Testis (tissue), 3 donors: ENCODE measurements around the gene SHANK2. TPM values are rescaled to one million over a fixed set of nuclear protein-coding genes. Genes with fewer than 3 reads are reported as not detected.

Experiments used
- DNase-seq: peaks from one replicate; pipeline ENCODE4 v3.0.0-alpha.2; 2019
- H3K27ac ChIP-seq, 2 donors: fragments of 200-600 bp; sonication (generic); one replicate each; pipeline ENCODE4 v1.5.1; 2019
- H3K27me3 ChIP-seq: fragments of 200-600 bp; sonication (generic); one replicate; pipeline ENCODE4 v1.5.1; 2019
- H3K36me3 ChIP-seq: fragments of 200-600 bp; sonication (generic); one replicate; pipeline ENCODE4 v1.5.1; 2017; ENCODE audit warnings: low read depth; ENCODE audit errors: missing control alignments
- H3K4me1 ChIP-seq: fragments of 200-600 bp; sonication (generic); one replicate; pipeline ENCODE4 v1.5.1; 2019
- H3K4me3 ChIP-seq, 2 donors: fragments of 200-600 bp; sonication (generic); one replicate each; pipeline ENCODE4 v1.5.1; 2017 to 2019
- H3K9me3 ChIP-seq: fragments of 200-600 bp; sonication (generic); one replicate; pipeline ENCODE4 v1.5.1; 2017
- POLR2A ChIP-seq: fragments of 450-650 bp; IDR thresholded peaks from one replicate; pipeline ENCODE4 v1.6.1; 2017; ENCODE audit warnings: antibody characterized with exemption, mild to moderate bottlenecking, moderate library complexity
- WGBS, 2 donors: methylation state at CpG; one replicate each; pipeline ENCODE4 v1.1.5; 2018; 5-methylcytosine and 5-hydroxymethylcytosine counted together
- intact Hi-C: fragments of 100-400 bp; cut with DNase I; formaldehyde crosslinking; loops from one replicate; pipeline ENCODE4 v1.15.1; 2023; ENCODE audit warnings: low total_unique reads
- polyA plus RNA-seq: library from polyadenylated mRNA; stranded (reverse); fragments of 350-450 nt; fragmentation: Illumina TruSeq; extraction: RNeasy Lipid Tissue Mini Kit (QIAGEN cat#74804); gene quantifications from one replicate; pipeline ENCODE4 v1.2.3, GENCODE V29; 2014; ENCODE audit warnings: low read depth, low replicate concordance; ENCODE audit not compliant: insufficient read depth
- total RNA-seq, 2 donors: library from RNA; depleted of rRNA; stranded (reverse); fragments of >200 nt; gene quantifications; one replicate each; pipeline ENCODE4 v1.2.3, GENCODE V29; 2016
- TF ChIP-seq, protein P1 (sequence below), 3 experiments: fragments of 450-650 bp in 2 of 3; fragments of 200-600 bp in 1 of 3; sonication (generic) in 1 of 3; IDR thresholded peaks; one replicate each; pipeline ENCODE4 v1.5.1; 2016 to 2019; ENCODE audit warnings: antibody characterized with exemption in 3 of 3, mild to moderate bottlenecking in 2 of 3, moderate library complexity in 1 of 3

Gene SHANK2
- total and polyA plus RNA-seq, 3 donors from 2014 or later: 4.3 to 13.9 (median 8.0) TPM

DNA sequence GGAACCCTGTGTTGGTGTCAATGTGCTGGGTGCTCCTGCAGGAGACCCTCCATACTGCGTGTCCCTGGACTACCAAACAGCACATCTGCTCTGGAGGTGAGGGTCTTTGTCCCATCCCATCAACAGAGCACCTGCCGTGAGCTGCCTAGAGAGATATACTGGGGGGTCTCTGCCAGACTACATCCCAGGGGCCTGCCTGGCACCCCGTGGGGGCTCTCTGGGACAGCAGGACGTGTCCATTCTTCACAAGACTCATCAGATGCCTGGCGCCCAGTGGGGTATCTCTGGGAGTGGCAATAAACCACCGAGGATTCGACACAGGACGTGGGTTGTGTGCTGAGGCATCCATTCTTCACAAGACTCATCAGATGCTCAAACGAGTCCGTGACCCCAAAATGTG, 42.7 kb downstream of the SHANK2 start:
- 92 to 95% methylated on average over 6 to 10 of the region's 10 CpGs for WGBS, 2 donors
- Histone ChIP-seq H3K9me3 (no peaks in the 10 kb centered on the region), H3K4me1 (no peaks in the 10 kb centered on the region), H3K27me3 (no peaks in the 10 kb centered on the region), H3K4me3 (no peak overlapping the region), H3K27ac (no peak overlapping the region), H3K36me3 (no peaks in the 10 kb centered on the region)
- TF ChIP-seq, protein P1, sequence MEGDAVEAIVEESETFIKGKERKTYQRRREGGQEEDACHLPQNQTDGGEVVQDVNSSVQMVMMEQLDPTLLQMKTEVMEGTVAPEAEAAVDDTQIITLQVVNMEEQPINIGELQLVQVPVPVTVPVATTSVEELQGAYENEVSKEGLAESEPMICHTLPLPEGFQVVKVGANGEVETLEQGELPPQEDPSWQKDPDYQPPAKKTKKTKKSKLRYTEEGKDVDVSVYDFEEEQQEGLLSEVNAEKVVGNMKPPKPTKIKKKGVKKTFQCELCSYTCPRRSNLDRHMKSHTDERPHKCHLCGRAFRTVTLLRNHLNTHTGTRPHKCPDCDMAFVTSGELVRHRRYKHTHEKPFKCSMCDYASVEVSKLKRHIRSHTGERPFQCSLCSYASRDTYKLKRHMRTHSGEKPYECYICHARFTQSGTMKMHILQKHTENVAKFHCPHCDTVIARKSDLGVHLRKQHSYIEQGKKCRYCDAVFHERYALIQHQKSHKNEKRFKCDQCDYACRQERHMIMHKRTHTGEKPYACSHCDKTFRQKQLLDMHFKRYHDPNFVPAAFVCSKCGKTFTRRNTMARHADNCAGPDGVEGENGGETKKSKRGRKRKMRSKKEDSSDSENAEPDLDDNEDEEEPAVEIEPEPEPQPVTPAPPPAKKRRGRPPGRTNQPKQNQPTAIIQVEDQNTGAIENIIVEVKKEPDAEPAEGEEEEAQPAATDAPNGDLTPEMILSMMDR (IDR thresholded peaks at IDR 0.05): no peak
- TF ChIP-seq POLR2A: no peak
- intact Hi-C loops: no loop called here
- no peak for DNase-seq

DNA sequence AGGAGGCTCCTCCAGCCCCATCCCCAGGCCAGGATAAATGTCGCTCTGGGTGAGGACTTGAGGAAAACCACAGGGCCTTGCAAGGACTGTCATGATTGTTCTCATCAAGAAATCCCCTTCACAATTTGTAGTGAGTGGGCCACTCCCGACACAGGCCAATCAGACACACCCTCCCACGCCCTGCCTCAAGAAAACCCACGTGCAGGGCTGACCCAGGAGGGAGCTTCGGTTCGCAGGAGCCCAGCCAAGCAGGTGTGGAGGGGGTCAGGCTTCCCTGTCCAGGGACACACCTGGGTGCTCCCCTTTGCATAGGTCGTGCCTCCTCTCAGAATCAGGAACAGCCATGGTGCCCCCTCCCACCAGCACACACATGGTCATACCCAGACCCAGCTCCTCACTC, 43.2 kb downstream of the SHANK2 start:
- intact Hi-C loops: no loop called here
- WGBS, 2 donors: 92% methylated on average over 5 to 7 of the region's 7 CpGs
- no peak for DNase-seq

GRCh38 chr11:71208011-71208774, 44.2 kb downstream of the SHANK2 start:
- H3K36me3 ChIP-seq: no peaks in the 10 kb centered on the region
- 91 to 98% methylated on average over 4 to 9 of the region's 9 CpGs for WGBS, 2 donors
- intact Hi-C loops: no loop called here
- DNase-seq: no peak
- no peaks in the 10 kb centered on the region for H3K27me3 ChIP-seq
- H3K4me1 ChIP-seq: no peaks in the 10 kb centered on the region
- no peaks in the 10 kb centered on the region for H3K9me3 ChIP-seq
- no peak overlapping the region for H3K27ac ChIP-seq
- H3K4me3 ChIP-seq: no peak overlapping the region
- TF ChIP-seq, protein P1 (IDR thresholded peaks at IDR 0.05): no peak
- no peak for TF ChIP-seq POLR2A

More for the DNA sequence above, 43.2 kb downstream of the SHANK2 start:
- Histone ChIP-seq H3K4me1 (no peaks in the 10 kb centered on the region), H3K27me3 (no peaks in the 10 kb centered on the region), H3K36me3 (no peaks in the 10 kb centered on the region), H3K9me3 (no peaks in the 10 kb centered on the region), H3K4me3 (no peak overlapping the region), H3K27ac (no peak overlapping the region)
- no peak for TF ChIP-seq POLR2A
- TF ChIP-seq, protein P1 (IDR thresholded peaks at IDR 0.05): no peak

DNA sequence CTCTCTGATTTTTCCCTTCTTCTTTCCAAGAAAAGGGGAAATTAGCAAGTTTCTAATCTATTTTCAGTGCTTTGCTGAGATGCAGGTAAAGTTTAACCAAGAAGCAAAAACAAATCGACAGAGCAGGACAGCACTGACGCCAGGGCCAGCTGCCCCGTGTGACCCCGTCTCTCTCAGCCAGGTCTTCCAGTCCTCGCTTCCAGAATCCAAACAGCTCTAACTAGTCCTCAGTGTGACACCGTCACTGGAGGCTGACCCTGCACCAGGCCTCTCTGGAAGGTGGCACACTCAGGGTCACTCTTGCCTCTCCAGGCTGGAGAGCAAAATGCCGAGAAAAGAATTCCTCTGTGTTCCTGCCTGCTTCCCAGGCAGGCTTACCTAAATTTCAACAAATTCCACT, 44.8 kb downstream of the SHANK2 start:
- no peak for TF ChIP-seq POLR2A
- TF ChIP-seq, protein P1 (IDR thresholded peaks at IDR 0.05): no peak
- Histone ChIP-seq H3K27ac (no peak overlapping the region), H3K36me3 (no peaks in the 10 kb centered on the region), H3K4me3 (no peak overlapping the region), H3K4me1 (no peaks in the 10 kb centered on the region), H3K27me3 (no peaks in the 10 kb centered on the region), H3K9me3 (no peaks in the 10 kb centered on the region)
- DNase-seq: no peak
- intact Hi-C loops: no loop called here
- WGBS, 2 donors: 88% methylated on average over 7 of the region's 7 CpGs

DNA sequence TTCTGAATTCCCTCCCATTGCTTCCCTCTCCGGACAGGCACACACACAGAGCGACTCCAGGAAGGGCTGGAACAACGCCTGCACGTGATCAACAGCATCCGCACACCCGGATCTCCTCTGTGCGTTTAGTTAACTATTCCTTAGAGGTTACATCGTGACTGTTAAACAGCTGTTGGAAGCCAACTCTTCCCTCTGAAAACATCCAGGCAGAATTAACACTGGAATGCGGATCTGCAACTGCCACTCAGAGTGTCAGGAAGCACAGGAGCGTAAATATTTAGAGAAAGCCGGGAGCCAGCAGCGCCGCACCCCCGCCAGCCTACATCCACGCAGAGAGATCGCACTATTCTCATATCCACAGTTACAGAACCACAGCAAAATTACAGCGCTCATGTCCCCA, 46.2 kb downstream of the SHANK2 start:
- 37 to 41% methylated on average over 17 of the region's 17 CpGs for WGBS, 2 donors
- intact Hi-C loops: no loop called here
- no peaks in the 10 kb centered on the region for H3K9me3 ChIP-seq
- peak; percentile 70 for DNase-seq
- H3K4me3 ChIP-seq: no peak overlapping the region
- TF ChIP-seq POLR2A: no peak
- TF ChIP-seq, protein P1 (IDR thresholded peaks at IDR 0.05): no peak
- H3K27me3 ChIP-seq: no peaks in the 10 kb centered on the region
- no peaks in the 10 kb centered on the region for H3K4me1 ChIP-seq
- no peaks in the 10 kb centered on the region for H3K36me3 ChIP-seq
- no peak overlapping the region for H3K27ac ChIP-seq
